ENCODE results near the gene SLMAP.

Gene SLMAP

DNA sequence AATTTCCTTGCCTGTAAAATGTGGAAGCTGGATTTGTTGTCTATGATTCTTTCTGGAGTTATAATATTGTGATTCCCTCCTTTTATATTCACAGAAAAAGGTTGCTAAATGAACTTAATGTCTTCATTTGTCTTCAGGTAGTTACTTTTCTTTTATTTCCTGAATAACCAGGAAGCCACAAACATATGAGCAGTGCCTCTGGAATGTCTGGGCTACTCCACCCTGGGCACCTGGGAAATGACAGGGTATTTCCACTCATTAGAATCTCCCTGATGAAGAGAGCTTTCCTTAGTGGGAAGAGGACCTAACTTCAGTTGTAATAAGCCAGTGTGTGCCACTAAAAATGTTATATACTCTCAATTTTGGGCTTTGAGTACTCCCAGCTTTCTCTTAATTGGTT is 3.8 kb upstream of the SLMAP start:
- DNase-seq: no peak

DNA sequence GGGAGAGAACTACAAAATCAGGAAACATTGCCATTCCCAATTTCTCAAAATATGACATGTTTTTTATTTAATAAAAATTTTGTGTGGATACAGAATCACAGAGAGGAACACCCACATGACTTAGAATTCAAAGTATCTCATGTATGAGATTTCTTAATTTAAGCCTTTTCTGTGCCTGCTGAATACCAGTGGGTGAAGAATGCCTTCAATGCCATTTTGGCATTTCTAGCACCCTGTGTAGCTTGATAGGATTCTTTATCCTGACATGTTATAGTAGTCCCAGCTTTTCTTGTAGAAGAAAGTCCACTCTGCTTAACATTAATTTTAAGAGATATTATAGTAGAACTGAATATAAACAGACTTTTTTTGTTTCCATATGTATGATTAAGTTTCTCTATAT is 3.1 kb upstream of the SLMAP start:
- DNase-seq: no peak

GRCh38 chr3:57755368-57755675 is 787 bp upstream of the SLMAP start:
- no peak for DNase-seq

DNA sequence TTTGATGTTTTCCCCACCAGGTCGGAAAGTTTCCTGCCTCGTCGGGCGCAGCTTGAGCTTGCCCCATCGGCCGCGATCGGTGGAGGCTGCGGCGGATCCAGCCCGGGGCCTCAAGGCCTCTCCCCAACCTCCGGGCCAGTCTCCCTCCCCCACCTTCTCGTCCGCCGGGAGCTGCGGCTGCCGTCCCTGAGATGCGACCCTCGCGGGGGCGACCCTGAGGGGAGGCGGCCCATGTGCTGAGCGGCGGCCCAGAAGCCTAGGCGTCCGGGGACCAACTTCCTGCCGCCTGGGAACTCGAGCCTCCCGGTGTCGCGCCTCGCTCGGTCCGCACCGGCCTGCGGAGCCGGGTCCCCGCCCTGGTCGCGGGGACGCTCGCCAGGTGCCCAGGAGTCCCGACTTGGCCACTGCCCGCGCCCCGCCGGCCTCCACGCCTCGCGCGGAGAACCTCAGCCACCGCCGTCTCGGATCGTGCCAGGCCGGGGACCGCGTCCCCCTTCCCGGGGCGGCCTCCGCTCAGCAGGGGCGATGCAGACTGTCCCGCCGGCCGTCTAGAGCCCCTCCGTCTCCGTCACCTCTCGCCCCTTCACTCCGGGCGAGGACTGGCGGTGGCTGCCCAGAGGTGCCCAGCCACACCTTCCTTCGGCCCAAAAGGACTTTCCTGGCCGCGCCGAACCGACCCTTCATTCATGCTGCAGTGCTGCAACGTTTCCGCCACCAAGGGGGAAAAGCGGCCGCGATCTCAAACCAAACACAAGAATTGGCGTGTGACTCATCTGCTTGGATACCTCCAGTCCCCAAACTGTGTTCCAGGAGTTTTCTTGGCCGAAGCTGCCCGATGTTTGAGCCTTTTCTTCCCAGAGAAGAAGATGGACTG is 656 bp downstream of the SLMAP start:
- DNase-seq: no peak

GRCh38 chr3:57757642-57758297 is 1.7 kb downstream of the SLMAP start:
- no peak for DNase-seq

- DNase-seq: no peak
These were observed 2.6 kb downstream of the SLMAP start for GRCh38 chr3:57758686-57759085.

GRCh38 chr3:57764794-57765193 is 8.7 kb downstream of the SLMAP start:
- DNase-seq: no peak

DNA sequence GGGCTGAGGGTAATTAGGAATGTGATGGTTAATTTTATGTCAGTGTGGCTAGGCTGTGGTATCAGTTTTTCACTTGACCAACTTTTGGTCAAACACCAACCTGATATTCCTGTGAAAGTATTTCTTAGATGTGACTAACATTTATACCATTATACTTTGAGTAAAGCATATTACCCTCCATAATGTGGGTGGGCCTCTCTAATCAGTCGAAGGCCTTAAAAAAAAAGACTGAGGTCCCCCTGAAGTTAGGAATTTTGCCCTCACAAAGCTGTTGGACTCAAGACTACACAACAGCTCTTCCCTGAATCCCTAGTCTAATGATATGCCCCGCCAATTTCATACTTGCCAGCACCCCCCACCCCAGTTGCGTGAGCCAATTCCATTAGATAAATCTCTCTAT is 12.5 kb downstream of the SLMAP start:
- no peak for DNase-seq

DNA sequence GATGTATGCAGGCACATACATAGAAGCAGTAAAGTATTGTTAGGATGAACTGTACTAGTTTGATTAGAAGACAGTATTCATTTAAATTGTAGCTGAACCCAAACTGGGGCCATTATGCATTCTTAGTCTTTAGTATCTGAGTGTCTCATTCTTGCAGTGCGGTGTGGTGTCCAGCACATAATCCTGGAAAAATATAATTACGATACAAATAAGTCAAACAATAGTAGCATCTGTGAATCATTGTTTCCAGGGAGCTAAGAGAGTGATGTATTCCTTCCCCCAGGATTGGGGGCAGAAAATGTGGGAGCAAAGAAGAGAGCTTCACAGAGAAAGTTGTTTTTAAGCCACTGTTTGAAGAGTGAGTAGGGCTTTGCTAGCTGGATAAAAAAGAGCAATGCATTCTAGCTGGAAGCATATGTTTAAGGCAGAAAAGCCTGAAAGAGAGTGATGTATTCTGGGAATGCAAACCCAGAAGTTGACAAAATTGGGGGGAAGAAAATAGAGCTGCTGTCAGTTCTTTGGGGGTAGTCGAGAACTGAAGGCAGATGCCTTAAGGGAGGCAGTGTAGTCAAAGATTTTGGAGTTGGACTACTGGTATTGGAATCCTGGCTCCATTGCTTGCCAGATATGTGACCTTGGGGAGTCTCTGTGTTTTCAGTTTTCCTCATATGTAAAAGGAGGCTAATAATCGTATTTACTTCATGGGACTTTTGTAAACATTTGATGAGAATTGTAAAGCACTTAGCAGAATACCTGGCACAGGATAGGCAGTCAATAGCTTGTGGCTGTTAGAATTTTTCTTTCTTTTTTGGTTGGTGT is 14.1 kb downstream of the SLMAP start:
- no peak for DNase-seq

GRCh38 chr3:57772251-57772650 is 16.1 kb downstream of the SLMAP start:
- no peak for DNase-seq

DNA sequence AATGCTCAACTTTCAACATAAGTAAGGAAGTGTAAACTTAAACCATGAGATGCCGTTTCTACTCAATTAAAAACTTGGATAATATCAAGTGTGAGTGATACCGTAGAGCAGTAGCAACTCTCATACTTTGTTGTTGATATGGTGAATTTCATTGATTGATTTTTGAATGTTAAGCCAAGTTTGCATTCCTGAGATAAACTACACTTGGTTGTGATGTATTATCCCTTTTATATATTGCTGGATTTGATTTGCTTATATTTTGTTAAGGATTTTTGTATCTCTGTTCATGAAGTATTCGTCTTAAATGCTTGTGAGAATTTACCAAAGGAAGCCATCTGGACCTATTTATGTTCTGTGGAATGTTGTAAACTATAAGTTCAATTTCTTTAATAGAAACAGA is 21.7 kb downstream of the SLMAP start:
- DNase-seq: no peak

- no peak for DNase-seq
These were observed 22.4 kb downstream of the SLMAP start for GRCh38 chr3:57778494-57778893.

- no peak for DNase-seq
These were observed 23.6 kb downstream of the SLMAP start for GRCh38 chr3:57779666-57780065.

- no peak for DNase-seq
These were observed 27.3 kb downstream of the SLMAP start for GRCh38 chr3:57783186-57784088.

GRCh38 chr3:57784089-57784735 is 28.1 kb downstream of the SLMAP start:
- no peak for DNase-seq

DNA sequence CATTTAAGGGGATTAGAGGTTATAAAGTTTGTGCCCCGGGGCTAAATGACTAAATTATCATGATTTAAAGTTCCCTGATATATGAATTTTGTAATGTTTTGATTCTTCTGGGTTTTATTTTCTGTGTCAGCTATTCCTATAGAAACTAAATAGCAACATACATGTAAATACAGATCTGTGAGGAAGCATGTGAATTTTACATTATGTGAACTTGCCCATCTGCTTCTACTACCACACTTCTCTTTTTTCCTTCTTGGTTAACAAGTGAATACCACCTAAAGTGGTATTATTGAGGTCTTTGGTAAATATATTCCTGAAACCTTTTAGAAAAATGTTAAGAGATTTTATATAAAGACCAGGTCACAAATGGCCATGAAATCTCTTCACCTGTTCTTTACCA is 29.3 kb downstream of the SLMAP start:
- DNase-seq: no peak

DNA sequence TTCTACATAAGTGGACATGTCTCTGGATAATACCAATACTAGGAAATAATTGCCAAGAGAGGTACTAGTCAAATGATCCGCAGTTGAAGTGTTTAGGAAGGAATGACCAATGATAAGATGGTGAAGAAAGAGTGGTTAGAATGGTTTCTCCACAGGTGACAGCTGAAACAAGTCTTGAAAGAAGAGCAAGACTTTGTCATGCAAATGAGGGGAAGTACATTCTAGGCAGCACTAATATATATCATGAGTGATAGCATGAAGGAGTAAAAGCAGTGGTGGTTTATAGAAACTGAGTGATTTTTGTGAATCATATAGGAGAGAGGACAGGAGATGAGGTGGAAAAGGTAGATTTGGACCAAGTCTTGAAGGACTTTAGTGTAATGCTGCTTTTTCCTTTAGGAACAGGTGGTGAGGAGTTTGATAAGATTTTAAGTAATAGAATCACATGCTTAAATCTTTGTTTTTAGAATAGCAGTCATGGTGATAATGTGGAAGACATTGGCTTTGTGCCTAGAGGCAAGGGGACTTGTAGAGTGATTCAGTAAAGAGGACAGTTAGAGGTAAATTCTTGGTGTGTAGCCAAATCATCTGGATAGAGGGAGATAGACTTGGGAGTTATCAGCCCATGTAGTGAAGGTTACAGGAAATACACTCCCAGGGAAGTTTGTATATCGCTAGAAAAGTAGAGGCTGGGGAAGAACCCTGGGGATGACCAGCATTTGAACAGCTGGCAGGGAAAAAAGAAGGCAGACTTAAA is 31.9 kb downstream of the SLMAP start:
- no peak for DNase-seq

GRCh38 chr3:57788624-57789018 is 32.5 kb downstream of the SLMAP start:
- DNase-seq: no peak

- no peak for DNase-seq
These were observed 35.1 kb downstream of the SLMAP start for GRCh38 chr3:57791245-57791644.

DNA sequence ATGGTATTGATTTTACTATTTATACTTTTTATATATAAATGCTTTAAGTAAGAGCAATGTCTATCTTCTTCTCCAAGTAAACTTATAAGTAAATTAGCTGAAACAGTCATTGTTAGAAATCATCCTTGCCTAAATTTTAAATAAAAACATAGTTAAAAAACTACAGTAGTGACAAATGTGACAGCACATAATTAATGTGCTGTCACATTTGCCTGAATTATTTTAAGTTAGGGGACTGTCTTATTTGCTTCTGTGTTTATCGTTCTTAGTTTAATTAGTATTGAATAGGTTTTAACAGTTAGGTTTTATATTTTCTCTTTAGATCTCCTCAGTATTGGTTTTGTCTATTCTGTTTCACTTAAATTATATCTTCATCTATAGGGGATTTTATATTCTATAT is 36.1 kb downstream of the SLMAP start:
- DNase-seq: no peak

DNA sequence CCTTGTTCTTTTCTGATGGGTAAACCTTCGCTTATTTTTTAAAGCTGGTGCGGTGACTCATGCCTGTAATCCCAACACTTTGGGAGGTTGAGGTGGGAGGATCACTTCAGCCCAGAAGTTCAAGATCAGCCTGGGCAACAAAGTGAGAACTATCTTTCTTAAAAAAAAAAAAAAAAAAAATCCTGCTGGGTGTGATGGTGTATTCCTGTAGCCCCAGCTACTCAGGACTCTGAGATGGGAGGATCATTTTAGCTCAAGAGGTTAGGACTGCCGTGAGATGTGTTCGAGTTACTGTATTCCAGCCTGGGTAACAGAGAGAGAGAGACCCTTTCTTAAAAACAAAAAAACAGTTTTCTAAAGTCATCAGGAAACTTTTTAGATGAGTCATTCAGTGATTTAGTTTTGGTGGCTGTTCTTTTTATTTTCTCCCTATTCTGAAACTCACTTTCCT is 37.7 kb downstream of the SLMAP start:
- no peak for DNase-seq
